Measurements from ENCODE around the gene STK11IP. TPM values are rescaled to one million over a fixed set of nuclear protein-coding genes. Genes with fewer than 3 reads are reported as not detected.

The STK11IP gene
- total RNA-seq, 1 donor from 2014 or later = 34.5 TPM

DNA sequence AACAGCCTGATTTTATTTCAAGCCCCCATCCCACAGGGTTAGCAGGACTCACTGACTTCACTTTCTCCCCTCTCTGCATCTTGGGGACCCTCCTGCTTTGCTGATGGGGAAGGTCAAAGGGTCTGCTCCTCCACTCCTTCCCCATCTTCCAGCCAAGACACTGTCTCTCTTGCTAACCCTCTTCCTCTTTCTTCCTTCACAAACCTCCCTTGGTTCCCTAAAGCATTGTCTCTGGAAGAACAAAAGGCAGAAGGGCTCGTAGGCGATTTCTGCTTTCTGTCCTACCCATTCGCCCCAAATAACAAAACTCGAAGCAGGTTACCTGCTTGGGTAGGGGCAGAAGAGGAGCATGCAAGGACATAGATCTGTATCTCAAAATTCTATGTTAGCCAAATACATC is 24.3 kb downstream of the STK11IP start:
- no peak for DNase-seq
- no peak for TF ChIP-seq CTCF (IDR thresholded peaks at IDR 0.05; ENCODE audit: partially characterized antibody, unreplicated experiment)
- Mint-ChIP-seq H3K27me3 (ENCODE audit: unreplicated experiment) (peaks cover 11% of the 10 kb centered on the region), H3K9me3 (ENCODE audit: unreplicated experiment) (no peaks in the 10 kb centered on the region), H3K27ac (ENCODE audit: unreplicated experiment) (no peak overlapping the region), H3K4me1 (ENCODE audit: low read depth, unreplicated experiment) (peaks cover 7% of the 10 kb centered on the region), H3K4me3 (ENCODE audit: unreplicated experiment) (no peak overlapping the region), H3K36me3 (ENCODE audit: unreplicated experiment) (no peaks in the 10 kb centered on the region)

DNA sequence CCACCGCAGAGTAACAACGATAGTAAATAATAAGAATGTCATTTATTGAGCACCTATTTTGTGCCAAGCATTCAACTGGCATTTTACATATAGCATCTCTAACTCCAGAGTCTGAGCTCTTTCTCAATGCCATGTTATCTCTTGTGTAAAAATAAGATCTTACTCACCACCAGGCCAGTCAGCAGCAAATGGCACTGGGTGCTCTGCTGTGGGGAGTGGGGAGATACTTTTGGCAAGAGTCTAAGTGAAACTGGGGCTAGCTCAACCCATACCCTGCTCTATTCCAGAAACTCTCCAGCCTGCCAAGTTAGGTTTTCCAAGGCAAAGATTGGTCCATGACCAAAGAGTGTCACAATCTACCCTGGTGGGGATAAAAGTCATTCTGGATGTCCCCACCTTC is 24.8 kb downstream of the STK11IP start:
- Mint-ChIP-seq H3K4me1 (ENCODE audit: low read depth, unreplicated experiment) (peaks cover 7% of the 10 kb centered on the region), H3K27ac (ENCODE audit: unreplicated experiment) (no peak overlapping the region), H3K9me3 (ENCODE audit: unreplicated experiment) (no peaks in the 10 kb centered on the region), H3K27me3 (ENCODE audit: unreplicated experiment) (peaks cover 12% of the 10 kb centered on the region), H3K36me3 (ENCODE audit: unreplicated experiment) (no peaks in the 10 kb centered on the region), H3K4me3 (ENCODE audit: unreplicated experiment) (no peak overlapping the region)
- DNase-seq = no peak
- no peak for TF ChIP-seq CTCF (IDR thresholded peaks at IDR 0.05; ENCODE audit: partially characterized antibody, unreplicated experiment)

DNA sequence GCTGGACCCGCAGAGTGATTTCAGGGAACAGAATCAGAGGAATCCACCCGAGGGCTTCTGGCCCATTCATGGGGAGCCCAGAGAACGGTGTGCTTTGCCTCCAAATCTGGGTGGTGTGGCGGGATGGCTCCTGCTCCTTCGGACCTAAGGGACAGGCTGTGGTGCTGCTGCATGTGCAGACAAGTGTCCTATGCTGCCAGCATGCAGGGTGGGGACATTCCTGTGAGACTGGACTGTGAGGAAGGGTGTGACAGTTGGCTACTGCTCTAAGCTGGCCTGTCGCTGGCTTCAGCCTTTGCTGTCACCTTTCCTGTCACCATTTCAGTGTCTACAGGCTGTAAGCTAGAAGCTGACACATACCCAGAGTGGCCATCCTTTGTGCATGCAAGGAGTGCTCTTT is 26.9 kb downstream of the STK11IP start:
- Mint-ChIP-seq H3K4me3 (ENCODE audit: unreplicated experiment) (no peak overlapping the region), H3K9me3 (ENCODE audit: unreplicated experiment) (no peaks in the 10 kb centered on the region), H3K4me1 (ENCODE audit: low read depth, unreplicated experiment) (peaks cover 4% of the 10 kb centered on the region), H3K27ac (ENCODE audit: unreplicated experiment) (no peak overlapping the region), H3K27me3 (ENCODE audit: unreplicated experiment) (peaks cover 10% of the 10 kb centered on the region), H3K36me3 (ENCODE audit: unreplicated experiment) (no peaks in the 10 kb centered on the region)
- no peak for DNase-seq
- no peak for TF ChIP-seq CTCF (IDR thresholded peaks at IDR 0.05; ENCODE audit: partially characterized antibody, unreplicated experiment)

GRCh38 chr2:219625179-219625578 is 27.5 kb downstream of the STK11IP start:
- Mint-ChIP-seq H3K27me3 (ENCODE audit: unreplicated experiment) (peaks cover 10% of the 10 kb centered on the region), H3K9me3 (ENCODE audit: unreplicated experiment) (no peaks in the 10 kb centered on the region), H3K27ac (ENCODE audit: unreplicated experiment) (no peak overlapping the region), H3K4me3 (ENCODE audit: unreplicated experiment) (no peak overlapping the region), H3K36me3 (ENCODE audit: unreplicated experiment) (no peaks in the 10 kb centered on the region), H3K4me1 (ENCODE audit: low read depth, unreplicated experiment) (peaks cover 4% of the 10 kb centered on the region)
- no peak for DNase-seq
- no peak for TF ChIP-seq CTCF (IDR thresholded peaks at IDR 0.05; ENCODE audit: partially characterized antibody, unreplicated experiment)

DNA sequence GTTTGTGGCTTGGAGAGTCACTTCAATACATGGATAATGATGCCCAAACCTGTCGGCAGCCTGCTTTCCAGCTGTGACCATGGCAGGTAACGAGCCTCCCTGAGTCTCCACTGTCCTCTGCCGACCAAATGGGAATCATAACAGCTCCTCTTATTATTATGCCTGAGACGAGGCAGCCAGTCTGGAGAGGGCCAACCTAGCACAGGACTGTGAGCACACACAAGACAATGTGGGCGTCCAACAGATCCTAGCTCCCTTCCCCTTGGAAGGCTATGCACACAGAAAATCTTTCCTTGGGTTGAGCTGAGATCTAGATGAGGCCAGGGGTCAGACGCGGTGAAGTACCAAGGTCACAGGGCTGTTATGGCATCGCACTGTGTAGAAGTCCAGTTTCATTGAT is 28.9 kb downstream of the STK11IP start:
- H3K36me3 Mint-ChIP-seq (ENCODE audit: unreplicated experiment) = no peaks in the 10 kb centered on the region
- no peak for DNase-seq
- peaks cover 4% of the 10 kb centered on the region for H3K4me1 Mint-ChIP-seq (ENCODE audit: low read depth, unreplicated experiment)
- no peak for TF ChIP-seq CTCF (IDR thresholded peaks at IDR 0.05; ENCODE audit: partially characterized antibody, unreplicated experiment)
- peaks cover 15% of the 10 kb centered on the region for H3K27me3 Mint-ChIP-seq (ENCODE audit: unreplicated experiment)
- no peaks in the 10 kb centered on the region for H3K9me3 Mint-ChIP-seq (ENCODE audit: unreplicated experiment)
- peak overlapping the region; percentile 79 for H3K4me3 Mint-ChIP-seq (ENCODE audit: unreplicated experiment)
- H3K27ac Mint-ChIP-seq (ENCODE audit: unreplicated experiment) = no peak overlapping the region

Data from glutamatergic neuron (in vitro differentiated cells).